GM18508 (cell line): ENCODE measurements around the gene REX1BD.
"Not testable (repeated sequence)": the region's sequence is repeated elsewhere in the genome, so short reads cannot be mapped to it uniquely, and the experiment has no call there.

Experiments used
- ATAC-seq: cut with Tn5 transposase; IDR thresholded peaks from one replicate; pipeline ENCODE4 v1.9.1; 2021; ENCODE audit warnings: moderate number of reproducible peaks; ENCODE audit not compliant: insufficient read depth, unreplicated experiment

Gene REX1BD

GRCh38 chr19:18600692-18601397 lies 12.2 kb downstream of the REX1BD start:
- not testable (repeated sequence) for ATAC-seq

- ATAC-seq, result no peak
Observed at GRCh38 chr19:18601875-18602274, 13.3 kb downstream of the REX1BD start.

- no peak for ATAC-seq
Observed at GRCh38 chr19:18603255-18603957, 14.8 kb downstream of the REX1BD start.

- ATAC-seq, result no peak
Observed at GRCh38 chr19:18603958-18604819, 15.6 kb downstream of the REX1BD start.

- no peak for ATAC-seq
Observed at GRCh38 chr19:18604820-18605159, 16.2 kb downstream of the REX1BD start.

GRCh38 chr19:18605196-18605545 lies 16.6 kb downstream of the REX1BD start:
- no peak for ATAC-seq

- ATAC-seq, result no peak
Observed at GRCh38 chr19:18605546-18606280, 17.1 kb downstream of the REX1BD start.

- no peak for ATAC-seq
Observed at GRCh38 chr19:18606281-18607225, 18.0 kb downstream of the REX1BD start, which contains the start of gene CRLF1. Gene CRLF1, minus strand, starts transcription at chr19:18606799. Its CDS starts 143 bp downstream, at chr19:18606656.

- no peak for ATAC-seq
Observed at GRCh38 chr19:18607226-18608101, 18.9 kb downstream of the REX1BD start.

- ATAC-seq, result no peak
Observed at GRCh38 chr19:18608102-18608804, 19.7 kb downstream of the REX1BD start.

GRCh38 chr19:18608805-18609716 lies 20.5 kb downstream of the REX1BD start:
- no peak for ATAC-seq

- no peak for ATAC-seq
Observed at GRCh38 chr19:18609717-18610051, 21.1 kb downstream of the REX1BD start.

GRCh38 chr19:18610245-18610555 lies 21.6 kb downstream of the REX1BD start:
- ATAC-seq, result no peak

- ATAC-seq, result no peak
Observed at GRCh38 chr19:18610556-18611326, 22.1 kb downstream of the REX1BD start.

- ATAC-seq, result no peak
Observed at GRCh38 chr19:18611327-18612050, 22.9 kb downstream of the REX1BD start.
